Hippocampal formation (tissue), 2 donors: ENCODE data around the gene ZNHIT2.
A peak's percentile ranks its signal among the peaks of the same experiment; 100 is the strongest.

Experiments
- DNase-seq, 2 donors: peaks; one replicate each; lab custom pipeline; 2025; lab: John Stamatoyannopoulos, UW

The ZNHIT2 gene

GRCh38 chr11:65134240-65134951 lies 16.9 kb upstream of the ZNHIT2 start, which contains the start of gene SYVN1:
SYVN1 (minus strand) TSS chr11:65134519; CDS start chr11:65133601, 918 bp downstream.
- DNase-seq = peak; percentile 85 to 86

GRCh38 chr11:65133724-65134123 lies 16.2 kb upstream of the ZNHIT2 start:
- DNase-seq = no peak

- DNase-seq = no peak
Measured at GRCh38 chr11:65132988-65133700, 15.6 kb upstream of the ZNHIT2 start.

GRCh38 chr11:65132238-65132987 lies 14.9 kb upstream of the ZNHIT2 start:
- DNase-seq = no peak

GRCh38 chr11:65131895-65132237 lies 14.4 kb upstream of the ZNHIT2 start:
- DNase-seq = no peak

GRCh38 chr11:65131417-65131776 lies 13.9 kb upstream of the ZNHIT2 start:
- no peak for DNase-seq

- DNase-seq = no peak
Measured at GRCh38 chr11:65130631-65131416, 13.3 kb upstream of the ZNHIT2 start.

GRCh38 chr11:65129649-65130441 lies 12.3 kb upstream of the ZNHIT2 start:
- no peak for DNase-seq

GRCh38 chr11:65128182-65129145 lies 11.0 kb upstream of the ZNHIT2 start:
- DNase-seq = no peak

GRCh38 chr11:65127473-65128181 lies 10.1 kb upstream of the ZNHIT2 start:
- no peak for DNase-seq

- DNase-seq = no peak
Measured at GRCh38 chr11:65126624-65127274, 9.2 kb upstream of the ZNHIT2 start.

- DNase-seq = no peak
Measured at GRCh38 chr11:65125197-65126056, 7.9 kb upstream of the ZNHIT2 start.

GRCh38 chr11:65124480-65125196 lies 7.1 kb upstream of the ZNHIT2 start:
- DNase-seq = no peak

- peak; percentile 91 to 93 for DNase-seq
Measured at GRCh38 chr11:65121865-65122696, 4.6 kb upstream of the ZNHIT2 start, which contains the start of the genes FAU and MRPL49. FAU (minus strand) TSS chr11:65122134; CDS start chr11:65121813, 321 bp downstream. MRPL49 (plus strand) TSS chr11:65122321; CDS start chr11:65122347, 26 bp downstream.

- no peak for DNase-seq
Measured at GRCh38 chr11:65121447-65121864, 4.0 kb upstream of the ZNHIT2 start.

- no peak for DNase-seq
Measured at GRCh38 chr11:65120831-65121230, 3.3 kb upstream of the ZNHIT2 start.
